HG03432 (cell line): Measurements from ENCODE around the gene WFS1.

ENCODE experiments used
- ATAC-seq: cut with Tn5 transposase; IDR thresholded peaks from one replicate; pipeline ENCODE4 v1.9.1; 2021; ENCODE audit warnings: mild to moderate bottlenecking, moderate library complexity; ENCODE audit not compliant: unreplicated experiment

WFS1 gene

DNA sequence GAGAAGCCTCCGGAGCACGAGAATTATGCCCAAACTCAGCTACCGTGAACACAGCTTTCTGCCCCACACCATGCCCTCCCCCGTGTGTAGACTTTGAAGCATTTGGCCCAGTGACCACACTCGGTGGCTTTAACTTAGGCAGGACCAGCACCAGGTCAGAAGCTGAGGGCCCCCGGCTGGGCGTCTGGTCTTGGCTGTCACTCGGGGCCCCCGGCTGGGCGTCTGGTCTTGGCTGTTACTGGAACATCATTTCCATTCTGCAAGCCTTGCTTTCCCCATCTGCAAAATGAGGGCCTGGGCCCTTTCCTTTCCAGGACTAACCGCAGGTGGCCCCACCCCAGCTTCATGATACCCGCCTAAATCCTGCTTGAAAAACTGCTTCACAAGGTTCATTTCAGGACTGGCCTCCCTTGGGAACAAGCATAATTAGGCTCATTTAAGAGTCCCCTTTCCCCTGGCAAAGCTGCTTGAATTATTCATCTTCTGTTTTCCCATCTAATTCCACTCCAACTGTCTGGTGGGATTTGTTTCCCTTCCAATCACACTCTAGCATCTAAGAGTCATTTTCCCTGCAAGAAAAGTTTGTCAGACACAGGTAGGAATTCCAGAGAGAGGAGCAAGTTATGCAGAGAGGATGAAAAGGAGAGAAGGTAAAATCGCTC, 82.5 kb downstream of the WFS1 start:
- no peak for ATAC-seq
